H1 (cell line): ENCODE results near the gene KRT32. TPM values are rescaled to one million over a fixed set of nuclear protein-coding genes. Genes with fewer than 3 reads are reported as not detected.

Experiments
- RAD21 ChIP-seq, 2 experiments: IDR thresholded peaks in 1 of 2; conservative IDR thresholded peaks in 1 of 2; 2 replicates each; pipeline ENCODE4 v1.6.1; 2011; ENCODE audit warnings: low read depth in 2 of 2, low read length in 2 of 2, improper control_type of control experiment in 1 of 2, inconsistent platforms in 1 of 2, mild to moderate bottlenecking in 1 of 2, moderate library complexity in 1 of 2
- TAF1 ChIP-seq: IDR thresholded peaks from 2 replicates; pipeline ENCODE4 v1.6.1; 2011; ENCODE audit warnings: mild to moderate bottlenecking, low read depth, low read length
- polyA plus RNA-seq, 7 experiments: library from polyadenylated mRNA; depleted of rRNA in 3 of 7; stranded (reverse) in 5 of 7; unstranded in 2 of 7; fragments of >200 nt in 5 of 7; fragments of 200-250 nt in 2 of 7; gene quantifications; 1 replicate in 5 of 7; 2 replicates in 1 of 7; 4 replicates in 1 of 7; pipeline versions ENCODE4 v1.2.1 to v1.2.3, GENCODE V29; 2011 to 2013; ENCODE audit warnings: missing spikeins in 2 of 7, mixed read lengths in 2 of 7
- total RNA-seq: library from RNA; stranded (reverse); fragmentation: NEBNext Ultra II Directional; extraction: Animal tissue kit (Norgen Biotek cat#: 25700); gene quantifications from 2 replicates; pipeline ENCODE4 v1.2.1, GENCODE V29; 2021

Gene KRT32
- total and polyA plus RNA-seq, 2 of the 8 experiments (the other 6 are each of a cell fraction or from before 2014, with no cell fraction given) = not detected

- TF ChIP-seq RAD21 (IDR thresholded peaks at IDR 0.05 in 1 of 2, conservative IDR thresholded peaks at IDR 0.05 in 1 of 2; ENCODE audit: low read depth in 2 of 2, low read length in 2 of 2) = no peak
- TF ChIP-seq TAF1 = no peak
Observed at GRCh38 chr17:41505809-41506767, 38.9 kb upstream of the KRT32 start (continued).
